Lower lobe of right lung (tissue), 2 donors: ENCODE data around the gene FOXP1. TPM values are rescaled to one million over a fixed set of nuclear protein-coding genes. Genes with fewer than 3 reads are reported as not detected.

Source experiments
- ATAC-seq, 2 donors: fragments of 200-7000 bp; cut with Tn5 transposase; one replicate each; pipeline ENCODE4 v1.9.1; 2020 to 2022; ENCODE audit warnings: mild to moderate bottlenecking in 2 of 2, moderate library complexity in 2 of 2
- DNase-seq: peaks from one replicate; pipeline ENCODE4 v3.0.0-alpha.2; 2020
- H3K27ac ChIP-seq: fragments of 200-600 bp; one replicate; pipeline ENCODE4 v1.8.0; 2022
- H3K27me3 ChIP-seq: fragments of 200-600 bp; one replicate; pipeline ENCODE4 v1.8.0; 2022; ENCODE audit warnings: low read depth
- H3K36me3 ChIP-seq: fragments of 200-600 bp; one replicate; pipeline ENCODE4 v1.8.0; 2022; ENCODE audit warnings: mild to moderate bottlenecking
- H3K4me1 ChIP-seq: fragments of 200-600 bp; one replicate; pipeline ENCODE4 v1.8.0; 2022
- H3K4me3 ChIP-seq: fragments of 200-600 bp; one replicate; pipeline ENCODE4 v1.8.0; 2022; ENCODE audit warnings: mild to moderate bottlenecking
- H3K9me3 ChIP-seq: fragments of 200-600 bp; one replicate; pipeline ENCODE4 v1.8.0; 2022
- intact Hi-C: fragments of 100-400 bp; cut with DNase I; formaldehyde crosslinking; loops from one replicate; pipeline ENCODE4 v1.11.0; 2022
- total RNA-seq: library from RNA; stranded (reverse); fragmentation: NEBNext Ultra II Directional; extraction: Animal tissue kit (Norgen Biotek cat#: 25700); gene quantifications from one replicate; pipeline ENCODE4 v1.2.1, GENCODE V29; 2021
- TF ChIP-seq, protein P1 (sequence below): fragments of 200-600 bp; IDR thresholded peaks from one replicate; pipeline ENCODE4 v1.8.0; 2022; ENCODE audit warnings: antibody characterized with exemption, mild to moderate bottlenecking
- donor health status: DM: no; HTN: yes; CAD: no; lungs with severe emphysema.

The FOXP1 gene
- total RNA-seq, 1 donor from 2014 or later, result 138 TPM

DNA sequence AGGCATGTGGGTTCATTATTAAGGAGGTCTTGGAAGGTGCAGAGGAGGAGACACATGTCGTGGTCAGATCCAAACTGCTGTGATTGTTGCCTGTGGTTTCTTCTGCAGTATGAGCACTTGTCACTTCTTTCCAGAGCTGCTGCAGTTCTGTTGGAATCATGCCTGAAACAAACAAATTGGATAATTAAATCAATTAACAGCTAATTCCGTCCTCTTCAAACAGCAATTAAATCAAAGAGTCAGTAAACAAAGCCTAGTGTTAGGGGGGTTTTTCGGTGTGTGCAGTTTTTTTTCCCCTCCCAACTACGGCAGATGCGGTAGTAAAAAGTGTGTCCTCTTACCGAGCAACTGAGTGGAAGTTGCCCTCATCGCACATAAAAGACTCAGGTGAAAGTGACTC lies 542.2 kb downstream of the FOXP1 start:
- TF ChIP-seq, protein P1, sequence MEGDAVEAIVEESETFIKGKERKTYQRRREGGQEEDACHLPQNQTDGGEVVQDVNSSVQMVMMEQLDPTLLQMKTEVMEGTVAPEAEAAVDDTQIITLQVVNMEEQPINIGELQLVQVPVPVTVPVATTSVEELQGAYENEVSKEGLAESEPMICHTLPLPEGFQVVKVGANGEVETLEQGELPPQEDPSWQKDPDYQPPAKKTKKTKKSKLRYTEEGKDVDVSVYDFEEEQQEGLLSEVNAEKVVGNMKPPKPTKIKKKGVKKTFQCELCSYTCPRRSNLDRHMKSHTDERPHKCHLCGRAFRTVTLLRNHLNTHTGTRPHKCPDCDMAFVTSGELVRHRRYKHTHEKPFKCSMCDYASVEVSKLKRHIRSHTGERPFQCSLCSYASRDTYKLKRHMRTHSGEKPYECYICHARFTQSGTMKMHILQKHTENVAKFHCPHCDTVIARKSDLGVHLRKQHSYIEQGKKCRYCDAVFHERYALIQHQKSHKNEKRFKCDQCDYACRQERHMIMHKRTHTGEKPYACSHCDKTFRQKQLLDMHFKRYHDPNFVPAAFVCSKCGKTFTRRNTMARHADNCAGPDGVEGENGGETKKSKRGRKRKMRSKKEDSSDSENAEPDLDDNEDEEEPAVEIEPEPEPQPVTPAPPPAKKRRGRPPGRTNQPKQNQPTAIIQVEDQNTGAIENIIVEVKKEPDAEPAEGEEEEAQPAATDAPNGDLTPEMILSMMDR, result no peak

DNA sequence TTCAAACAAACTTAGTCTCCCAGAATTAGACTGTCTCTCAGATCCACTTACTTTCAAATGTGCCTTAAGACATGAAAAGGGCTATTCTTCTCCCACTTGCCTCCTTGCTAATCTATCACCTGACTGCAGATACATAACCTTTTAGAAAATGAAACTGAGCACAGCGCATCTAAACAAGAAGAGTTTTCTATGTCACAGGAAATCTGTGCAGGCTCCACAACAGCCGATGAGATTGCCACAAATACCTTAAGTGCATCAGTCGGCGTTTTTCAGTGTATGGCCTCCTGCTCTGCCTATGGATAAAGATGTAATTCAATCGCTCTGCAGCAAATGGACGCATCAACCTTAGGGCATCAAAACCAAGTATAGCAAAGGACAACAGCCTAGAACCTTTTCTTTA lies 544.2 kb downstream of the FOXP1 start:
- no peaks in the 10 kb centered on the region for H3K27me3 ChIP-seq
- intact Hi-C loops, result no loop called here
- H3K9me3 ChIP-seq, result no peaks in the 10 kb centered on the region
- TF ChIP-seq, protein P1, result no peak
- H3K4me3 ChIP-seq, result no peak overlapping the region
- DNase-seq (no peak), ATAC-seq (no peak)
- H3K27ac ChIP-seq, result no peak overlapping the region
- peaks cover 38% of the 10 kb centered on the region for H3K4me1 ChIP-seq
- H3K36me3 ChIP-seq, result peaks cover 75% of the 10 kb centered on the region

More for the DNA sequence above, 542.2 kb downstream of the FOXP1 start:
- no peak for ATAC-seq
- intact Hi-C loops, result no loop called here
- Histone ChIP-seq H3K4me3 (no peak overlapping the region), H3K27me3 (no peaks in the 10 kb centered on the region), H3K4me1 (peaks cover 35% of the 10 kb centered on the region), H3K27ac (no peak overlapping the region), H3K9me3 (no peaks in the 10 kb centered on the region), H3K36me3 (peaks cover 91% of the 10 kb centered on the region)
- DNase-seq, result no peak

DNA sequence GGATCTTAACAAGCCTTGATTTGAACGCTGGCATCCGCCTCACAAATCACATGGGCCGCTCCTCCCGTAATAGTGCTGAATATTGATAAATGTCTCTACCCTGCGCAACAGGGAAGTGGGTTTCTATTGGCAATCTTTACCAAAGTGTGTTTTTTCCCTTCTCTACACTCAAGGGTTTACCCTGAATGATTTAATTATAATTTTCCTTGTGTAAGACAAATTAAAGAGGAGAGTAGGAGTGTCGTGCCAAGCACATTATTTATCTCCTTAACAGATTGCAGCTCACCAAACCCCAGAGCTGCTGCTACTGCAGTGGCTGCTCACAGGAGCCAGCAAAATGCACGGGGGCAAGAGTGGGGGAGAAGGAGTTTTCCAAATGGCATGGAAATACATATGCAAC lies 545.8 kb downstream of the FOXP1 start:
- no peak for DNase-seq
- intact Hi-C loops, result no loop called here
- no peak overlapping the region for H3K27ac ChIP-seq
- TF ChIP-seq, protein P1, result no peak
- H3K36me3 ChIP-seq, result peaks cover 69% of the 10 kb centered on the region
- no peak overlapping the region for H3K4me3 ChIP-seq
- H3K4me1 ChIP-seq, result peaks cover 44% of the 10 kb centered on the region
- ATAC-seq, result no peak
- H3K9me3 ChIP-seq, result no peaks in the 10 kb centered on the region
- H3K27me3 ChIP-seq, result no peaks in the 10 kb centered on the region

DNA sequence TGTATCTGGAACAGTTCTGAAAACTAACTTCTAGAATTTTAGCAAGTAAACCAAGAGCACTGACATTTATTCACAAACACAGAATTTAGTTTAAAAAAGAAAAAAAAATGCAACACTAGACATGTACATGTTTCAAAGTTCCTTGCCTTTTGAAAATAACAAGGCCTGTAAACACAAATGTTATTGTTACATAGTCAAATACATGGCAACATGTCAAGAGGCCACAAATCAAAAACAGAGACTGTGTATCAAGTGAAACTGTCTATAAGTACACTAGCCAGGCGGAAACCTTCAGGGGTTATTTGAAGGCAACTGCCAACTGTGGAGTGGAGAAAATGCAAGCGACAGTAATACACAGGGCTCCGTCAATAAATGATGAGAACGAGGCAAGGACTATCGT lies 547.6 kb downstream of the FOXP1 start:
- intact Hi-C loops, result no loop called here
- TF ChIP-seq, protein P1, result no peak
- no peak for DNase-seq
- H3K9me3 ChIP-seq, result no peaks in the 10 kb centered on the region
- peaks cover 51% of the 10 kb centered on the region for H3K36me3 ChIP-seq
- H3K27me3 ChIP-seq, result no peaks in the 10 kb centered on the region
- ATAC-seq, result no peak
- no peak overlapping the region for H3K27ac ChIP-seq
- no peak overlapping the region for H3K4me3 ChIP-seq
- peaks cover 58% of the 10 kb centered on the region for H3K4me1 ChIP-seq

DNA sequence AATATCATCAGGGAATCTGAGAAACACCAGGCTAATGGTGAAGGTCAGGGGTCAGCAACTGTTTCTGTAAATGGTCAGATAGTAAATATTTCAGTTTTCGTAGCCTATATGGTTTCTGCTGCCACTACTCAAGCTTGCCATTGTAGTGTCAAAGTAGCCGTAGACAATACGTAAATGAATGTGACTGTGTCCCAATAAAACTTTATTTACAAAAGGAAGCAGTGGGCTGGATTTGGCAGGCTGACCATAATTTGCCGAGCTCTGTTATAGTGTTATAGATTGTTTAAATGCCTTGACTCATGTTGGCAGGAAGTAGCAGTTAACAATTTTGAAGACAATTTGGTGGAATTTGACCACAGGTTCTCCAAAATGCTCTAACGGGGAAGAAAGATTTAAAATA lies 548.2 kb downstream of the FOXP1 start:
- no peaks in the 10 kb centered on the region for H3K9me3 ChIP-seq
- no peaks in the 10 kb centered on the region for H3K27me3 ChIP-seq
- DNase-seq, result no peak
- no peak overlapping the region for H3K27ac ChIP-seq
- no peak overlapping the region for H3K4me3 ChIP-seq
- TF ChIP-seq, protein P1, result no peak
- H3K4me1 ChIP-seq, result peaks cover 63% of the 10 kb centered on the region
- ATAC-seq, result no peak
- intact Hi-C loops, result no loop called here
- peaks cover 46% of the 10 kb centered on the region for H3K36me3 ChIP-seq
